ENCODE data around the gene ANKIB1.

The ANKIB1 gene

GRCh38 chr7:92266415-92267241, 20.9 kb downstream of the ANKIB1 start:
- H3K4me3 ChIP-seq (ENCODE audit: low read depth in 1 of 2, low read length in 2 of 2) = no peak overlapping the region
- H4K20me1 ChIP-seq (ENCODE audit: insufficient read depth, low read length) = peaks cover 3% of the 10 kb centered on the region; the same call in 1 of the 2 replicates
- no peaks in the 10 kb centered on the region for H3K4me1 ChIP-seq (ENCODE audit: insufficient read depth, low read length)
- DNase-seq (no peak), ATAC-seq (ENCODE audit: insufficient read depth, low read depth) (no peak)
- no peak overlapping the region for H3K4me2 ChIP-seq (ENCODE audit: insufficient read depth, low read length)
- H3K27me3 ChIP-seq (ENCODE audit: insufficient read depth, low read length, poor library complexity) = no peaks in the 10 kb centered on the region
- H3K36me3 ChIP-seq (ENCODE audit: insufficient read depth, low read length) = peaks cover 9% of the 10 kb centered on the region; the same call in 1 of the 2 replicates
- H3K9ac ChIP-seq (ENCODE audit: low read depth, low read length) = no peak overlapping the region
- TF ChIP-seq, protein P1, sequence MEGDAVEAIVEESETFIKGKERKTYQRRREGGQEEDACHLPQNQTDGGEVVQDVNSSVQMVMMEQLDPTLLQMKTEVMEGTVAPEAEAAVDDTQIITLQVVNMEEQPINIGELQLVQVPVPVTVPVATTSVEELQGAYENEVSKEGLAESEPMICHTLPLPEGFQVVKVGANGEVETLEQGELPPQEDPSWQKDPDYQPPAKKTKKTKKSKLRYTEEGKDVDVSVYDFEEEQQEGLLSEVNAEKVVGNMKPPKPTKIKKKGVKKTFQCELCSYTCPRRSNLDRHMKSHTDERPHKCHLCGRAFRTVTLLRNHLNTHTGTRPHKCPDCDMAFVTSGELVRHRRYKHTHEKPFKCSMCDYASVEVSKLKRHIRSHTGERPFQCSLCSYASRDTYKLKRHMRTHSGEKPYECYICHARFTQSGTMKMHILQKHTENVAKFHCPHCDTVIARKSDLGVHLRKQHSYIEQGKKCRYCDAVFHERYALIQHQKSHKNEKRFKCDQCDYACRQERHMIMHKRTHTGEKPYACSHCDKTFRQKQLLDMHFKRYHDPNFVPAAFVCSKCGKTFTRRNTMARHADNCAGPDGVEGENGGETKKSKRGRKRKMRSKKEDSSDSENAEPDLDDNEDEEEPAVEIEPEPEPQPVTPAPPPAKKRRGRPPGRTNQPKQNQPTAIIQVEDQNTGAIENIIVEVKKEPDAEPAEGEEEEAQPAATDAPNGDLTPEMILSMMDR (IDR thresholded peaks at IDR 0.05; ENCODE audit: borderline replicate concordance, extremely low read depth, low read length, poor library complexity, severe bottlenecking) = no peak
- no peak for TF ChIP-seq EZH2 (IDR thresholded peaks at IDR 0.05; ENCODE audit: borderline replicate concordance, low read depth, low read length, severe bottlenecking)
- no peak overlapping the region for H2AFZ ChIP-seq (ENCODE audit: low read depth, low read length)
- no peak overlapping the region for H3K27ac ChIP-seq (ENCODE audit: low read length)
- peaks cover 8% of the 10 kb centered on the region for H3K9me3 ChIP-seq (ENCODE audit: insufficient read depth, low read length, severe bottlenecking)
- peaks cover 58% of the 10 kb centered on the region for H3K79me2 ChIP-seq (ENCODE audit: insufficient read depth, low read length)

- Histone ChIP-seq H3K9ac (ENCODE audit: low read depth, low read length) (no peak overlapping the region), H4K20me1 (ENCODE audit: insufficient read depth, low read length) (peaks cover 5% of the 10 kb centered on the region; the same call in 1 of the 2 replicates), H3K27me3 (ENCODE audit: insufficient read depth, low read length, poor library complexity) (no peaks in the 10 kb centered on the region), H3K4me1 (ENCODE audit: insufficient read depth, low read length) (no peaks in the 10 kb centered on the region), H3K9me3 (ENCODE audit: insufficient read depth, low read length, severe bottlenecking) (no peaks in the 10 kb centered on the region), H2AFZ (ENCODE audit: low read depth, low read length) (no peak overlapping the region), H3K27ac (ENCODE audit: low read length) (no peak overlapping the region), H3K4me3 (ENCODE audit: low read depth in 1 of 2, low read length in 2 of 2) (no peak overlapping the region), H3K79me2 (ENCODE audit: insufficient read depth, low read length) (peaks cover 50% of the 10 kb centered on the region), H3K36me3 (ENCODE audit: insufficient read depth, low read length) (peaks cover 4% of the 10 kb centered on the region; the same call in 1 of the 2 replicates), H3K4me2 (ENCODE audit: insufficient read depth, low read length) (no peak overlapping the region)
- DNase-seq = no peak
- no peak for TF ChIP-seq EZH2 (IDR thresholded peaks at IDR 0.05; ENCODE audit: borderline replicate concordance, low read depth, low read length, severe bottlenecking)
- TF ChIP-seq, protein P1 (IDR thresholded peaks at IDR 0.05; ENCODE audit: borderline replicate concordance, extremely low read depth, low read length, poor library complexity, severe bottlenecking) = no peak
- ATAC-seq (ENCODE audit: insufficient read depth, low read depth) = no peak
Observed at GRCh38 chr7:92268921-92269320, 23.1 kb downstream of the ANKIB1 start.

DNA sequence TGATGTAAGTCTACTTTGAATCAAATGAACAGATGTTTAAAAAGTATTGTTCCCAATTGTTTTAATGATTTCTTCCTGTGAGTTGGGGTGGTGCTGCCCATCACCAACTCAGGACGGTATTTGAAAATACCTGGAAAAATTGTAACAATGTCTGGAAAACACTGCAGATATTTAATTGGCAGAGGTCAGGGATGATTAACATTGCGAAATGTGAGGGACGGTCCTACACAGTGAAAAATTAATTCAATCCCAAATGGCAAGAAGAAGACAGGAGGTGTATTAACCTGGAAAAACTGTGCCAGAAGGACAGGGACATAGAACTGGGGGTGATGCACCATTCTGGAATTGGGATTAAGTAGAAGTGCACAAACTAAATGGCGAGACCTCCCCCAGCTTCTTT, 29.6 kb downstream of the ANKIB1 start:
- Histone ChIP-seq H3K79me2 (ENCODE audit: insufficient read depth, low read length) (peaks cover 51% of the 10 kb centered on the region), H3K4me1 (ENCODE audit: insufficient read depth, low read length) (no peaks in the 10 kb centered on the region), H3K27me3 (ENCODE audit: insufficient read depth, low read length, poor library complexity) (no peaks in the 10 kb centered on the region), H4K20me1 (ENCODE audit: insufficient read depth, low read length) (0 out of 2 replicates have a peak, but pooled peaks cover 2% of the 10 kb centered on the region), H3K9ac (ENCODE audit: low read depth, low read length) (no peak overlapping the region), H3K4me3 (ENCODE audit: low read depth in 1 of 2, low read length in 2 of 2) (no peak overlapping the region), H3K9me3 (ENCODE audit: insufficient read depth, low read length, severe bottlenecking) (no peaks in the 10 kb centered on the region), H3K36me3 (ENCODE audit: insufficient read depth, low read length) (no peaks in the 10 kb centered on the region), H2AFZ (ENCODE audit: low read depth, low read length) (no peak overlapping the region), H3K27ac (ENCODE audit: low read length) (no peak overlapping the region), H3K4me2 (ENCODE audit: insufficient read depth, low read length) (no peak overlapping the region)
- no peak for TF ChIP-seq EZH2 (IDR thresholded peaks at IDR 0.05; ENCODE audit: borderline replicate concordance, low read depth, low read length, severe bottlenecking)
- TF ChIP-seq, protein P1 (IDR thresholded peaks at IDR 0.05; ENCODE audit: borderline replicate concordance, extremely low read depth, low read length, poor library complexity, severe bottlenecking) = no peak
- DNase-seq (no peak), ATAC-seq (ENCODE audit: insufficient read depth, low read depth) (no peak)
